H1 (cell line): ENCODE results near the gene CPLX1. TPM values are rescaled to one million over a fixed set of nuclear protein-coding genes. Genes with fewer than 3 reads are reported as not detected.

Source experiments
- CTCF ChIA-PET: fragments of 300-600 bp; sonication (Branson Sonifier 250); formaldehyde crosslinking; loops from one replicate; lab custom pipeline; 2021; ENCODE audit not compliant: partially characterized antibody; lab: Charles Lee
- POLR2A ChIA-PET: fragments of 300-600 bp; sonication (Branson Sonifier 250); formaldehyde crosslinking; loops from one replicate; lab custom pipeline; 2021; ENCODE audit warnings: inconsistent platforms; ENCODE audit not compliant: partially characterized antibody; lab: Charles Lee
- DNase-seq, 2 experiments: peaks; one replicate each; pipeline versions ENCODE4 v3.0.0 to v3.0.0-alpha.2; 2010 to 2022; ENCODE audit warnings: low spot score in 2 of 2, low read depth in 1 of 2, mixed read lengths in 1 of 2
- FAIRE-seq: peaks from 2 replicates; lab custom pipeline; 2011; peaks lifted over from hg19 to GRCh38; lab: Jason Lieb, UNC
- H2AFZ ChIP-seq: 2 replicates; pipeline ENCODE4 v1.8.1; 2012; ENCODE audit warnings: low read length, inconsistent platforms
- H2AK5ac ChIP-seq: 2 replicates; pipeline ENCODE4 v1.6.1; 2013; ENCODE audit warnings: low read depth, low read length
- H2BK120ac ChIP-seq: replicated peaks from 2 replicates; pipeline ENCODE3; 2013; ENCODE audit warnings: low read depth, low read length, inconsistent platforms
- H2BK12ac ChIP-seq: 2 replicates; pipeline ENCODE4 v1.6.1; 2013; ENCODE audit warnings: low read depth, low read length
- H2BK15ac ChIP-seq: 2 replicates; pipeline ENCODE4 v1.6.1; 2013; ENCODE audit warnings: low read length
- H2BK20ac ChIP-seq: 2 replicates; pipeline ENCODE4 v1.6.1; 2013; ENCODE audit warnings: low read length
- H2BK5ac ChIP-seq: 2 replicates; pipeline ENCODE4 v1.6.1; 2013; ENCODE audit warnings: low read depth, low read length
- H3K14ac ChIP-seq: 2 replicates; pipeline ENCODE4 v1.6.1; 2013; ENCODE audit warnings: inconsistent platforms; ENCODE audit not compliant: insufficient read length
- H3K18ac ChIP-seq: 2 replicates; pipeline ENCODE4 v1.6.1; 2013; ENCODE audit warnings: low read length; ENCODE audit errors: extremely low read depth
- H3K23ac ChIP-seq: 2 replicates; pipeline ENCODE4 v1.6.1; 2013; ENCODE audit warnings: inconsistent platforms; ENCODE audit not compliant: insufficient read length
- H3K23me2 ChIP-seq: 2 replicates; pipeline ENCODE4 v1.6.1; 2013; ENCODE audit warnings: low read depth, low read length
- H3K27ac ChIP-seq: 2 replicates; pipeline ENCODE4 v1.6.1; 2011; ENCODE audit warnings: low read depth, low read length, inconsistent platforms
- H3K27me3 ChIP-seq, 4 experiments: replicated peaks in 1 of 4; 1 replicate in 1 of 4; 2 replicates in 3 of 4; pipeline versions ENCODE4 v1.6.1 to v1.8.1; 2011 to 2013; ENCODE audit warnings: low read length in 3 of 4, mild to moderate bottlenecking in 3 of 4, inconsistent platforms in 2 of 4, mixed read lengths in 2 of 4, moderate library complexity in 1 of 4; ENCODE audit not compliant: control insufficient read depth in 3 of 4, insufficient read depth in 3 of 4; ENCODE audit errors: extremely low read depth in 1 of 4
- H3K36me3 ChIP-seq, 4 experiments: 2 replicates each; pipeline versions ENCODE4 v1.6.1 to v1.8.1; 2011 to 2013; ENCODE audit warnings: mild to moderate bottlenecking in 4 of 4, low read length in 3 of 4, moderate library complexity in 2 of 4, control low read depth in 1 of 4, inconsistent platforms in 1 of 4; ENCODE audit not compliant: insufficient read depth in 4 of 4, control insufficient read depth in 2 of 4
- H3K4ac ChIP-seq: replicated peaks from 2 replicates; pipeline ENCODE3; 2013; ENCODE audit warnings: low read length, low read depth, mixed read lengths, inconsistent platforms; ENCODE audit not compliant: insufficient read length
- H3K4me1 ChIP-seq, 4 experiments: replicated peaks in 1 of 4; 1 replicate in 1 of 4; 2 replicates in 3 of 4; pipeline versions ENCODE4 v1.6.1 to v1.8.1; 2011 to 2013; ENCODE audit warnings: low read length in 3 of 4, inconsistent platforms in 2 of 4, mixed read lengths in 1 of 4; ENCODE audit not compliant: insufficient read depth in 4 of 4, control insufficient read depth in 3 of 4
- H3K4me2 ChIP-seq, 2 experiments: 2 replicates each; pipeline versions ENCODE4 v1.6.1 to v1.8.1; 2011 to 2013; ENCODE audit warnings: low read depth in 2 of 2, low read length in 2 of 2, control low read depth in 1 of 2, inconsistent platforms in 1 of 2, mild to moderate bottlenecking in 1 of 2; ENCODE audit not compliant: insufficient read depth in 1 of 2
- H3K4me3 ChIP-seq, 4 experiments: fragments of 200-600, 300-600 bp in 1 of 4; sonication (generic), shearing (Covaris generic), sonication (Bioruptor Twin) in 1 of 4; 2 replicates each; pipeline versions ENCODE4 v1.5.1 to v1.8.1; 2011 to 2016; ENCODE audit warnings: low read length in 4 of 4, low read depth in 3 of 4, control low read depth in 2 of 4, inconsistent platforms in 2 of 4, mild to moderate bottlenecking in 2 of 4, mixed read lengths in 1 of 4, moderate library complexity in 1 of 4; ENCODE audit not compliant: insufficient read depth in 2 of 4; ENCODE audit errors: extremely low read depth in 1 of 4
- H3K56ac ChIP-seq: replicated peaks from 2 replicates; pipeline ENCODE3; 2013; ENCODE audit warnings: low read depth, mild to moderate bottlenecking, mixed read lengths, low read length, inconsistent platforms; ENCODE audit not compliant: insufficient read length
- H3K79me1 ChIP-seq: 2 replicates; pipeline ENCODE4 v1.6.1; 2013; ENCODE audit warnings: low read depth, low read length, control low read depth
- H3K79me2 ChIP-seq, 2 experiments: 2 replicates each; pipeline versions ENCODE4 v1.6.1 to v1.8.1; 2012 to 2013; ENCODE audit warnings: low read length in 2 of 2, mild to moderate bottlenecking in 2 of 2, inconsistent platforms in 1 of 2; ENCODE audit not compliant: insufficient read depth in 2 of 2, control insufficient read depth in 1 of 2
- H3K9ac ChIP-seq, 4 experiments: replicated peaks in 1 of 4; 1 replicate in 1 of 4; 2 replicates in 3 of 4; pipeline versions ENCODE4 v1.6.1 to v1.8.1; 2011 to 2013; ENCODE audit warnings: low read depth in 3 of 4, low read length in 3 of 4, control low read depth in 2 of 4, mild to moderate bottlenecking in 2 of 4, moderate library complexity in 2 of 4, inconsistent platforms in 1 of 4; ENCODE audit errors: extremely low read depth in 1 of 4
- H3K9me3 ChIP-seq, 2 experiments: 2 replicates each; pipeline versions ENCODE4 v1.6.1 to v1.8.1; 2012 to 2013; ENCODE audit warnings: mild to moderate bottlenecking in 2 of 2, moderate library complexity in 2 of 2, control low read depth in 1 of 2, inconsistent platforms in 1 of 2, low read depth in 1 of 2, low read length in 1 of 2, mixed read lengths in 1 of 2; ENCODE audit not compliant: insufficient read depth in 2 of 2
- H4K20me1 ChIP-seq, 2 experiments: replicated peaks in 1 of 2; 2 replicates each; pipeline versions ENCODE3 to v1.8.1; 2011 to 2013; ENCODE audit warnings: inconsistent platforms in 2 of 2, low read length in 2 of 2, mild to moderate bottlenecking in 1 of 2; ENCODE audit not compliant: insufficient read depth in 2 of 2, control insufficient read depth in 1 of 2
- H4K5ac ChIP-seq: 2 replicates; pipeline ENCODE4 v1.6.1; 2013; ENCODE audit warnings: low read length, low read depth, mixed read lengths, inconsistent platforms; ENCODE audit not compliant: insufficient read length
- H4K8ac ChIP-seq: 2 replicates; pipeline ENCODE4 v1.8.0; 2013; ENCODE audit warnings: mild to moderate bottlenecking, moderate library complexity, low read length, inconsistent platforms; ENCODE audit not compliant: insufficient read depth; ENCODE audit errors: extremely low read depth
- H4K91ac ChIP-seq: replicated peaks from 2 replicates; pipeline ENCODE3; 2013; ENCODE audit warnings: low read length, mixed read lengths, inconsistent platforms; ENCODE audit not compliant: insufficient read length
- BCL11A ChIP-seq, 2 experiments: IDR thresholded peaks; one replicate each; pipeline ENCODE4 v1.6.1; 2011; ENCODE audit warnings: low read depth in 2 of 2, low read length in 2 of 2, mild to moderate bottlenecking in 2 of 2
- CEBPB ChIP-seq: IDR thresholded peaks from 2 replicates; pipeline ENCODE4 v1.6.1; 2012; ENCODE audit warnings: low read depth, low read length
- CTBP2 ChIP-seq: IDR thresholded peaks from 2 replicates; pipeline ENCODE4 v1.7.0; 2011; ENCODE audit warnings: borderline replicate concordance, mild to moderate bottlenecking, moderate library complexity, mixed read lengths, low read length; ENCODE audit not compliant: insufficient read depth, insufficient read length
- EZH2 ChIP-seq: fragments of 200-600 bp; sonication (generic); IDR thresholded peaks from 2 replicates; pipeline ENCODE4 v1.7.1; 2012; ENCODE audit warnings: low read depth, mild to moderate bottlenecking, moderate library complexity, low read length, inconsistent platforms; ENCODE audit not compliant: severe bottlenecking
- HDAC2 ChIP-seq, 2 experiments: fragments of 300-600 bp in 1 of 2; sonication (generic) in 1 of 2; IDR thresholded peaks; 2 replicates each; pipeline ENCODE4 v1.6.1; 2011 to 2012; ENCODE audit warnings: low read depth in 2 of 2, low read length in 2 of 2, mild to moderate bottlenecking in 2 of 2, moderate library complexity in 2 of 2, borderline replicate concordance in 1 of 2, inconsistent platforms in 1 of 2
- PHF8 ChIP-seq: fragments of 200-600 bp; sonication (generic); conservative IDR thresholded peaks from 2 replicates; pipeline ENCODE4 v1.7.1; 2012; ENCODE audit warnings: low read depth, mild to moderate bottlenecking, inconsistent platforms, low read length, moderate library complexity
- RBBP5 ChIP-seq: IDR thresholded peaks from 2 replicates; pipeline ENCODE4 v1.7.1; 2012; ENCODE audit warnings: low read depth, mild to moderate bottlenecking, inconsistent platforms, low read length, moderate library complexity, borderline replicate concordance
- RNF2 ChIP-seq: fragments of 200-900, 300-1000 bp; sonication (generic); IDR thresholded peaks from 2 replicates; pipeline ENCODE4 v1.7.1; 2016; ENCODE audit warnings: borderline replicate concordance, low read depth, mild to moderate bottlenecking, antibody characterized with exemption, low read length; ENCODE audit not compliant: poor library complexity, severe bottlenecking; ENCODE audit errors: missing control alignments
- SIN3A ChIP-seq, 2 experiments: IDR thresholded peaks in 1 of 2; conservative IDR thresholded peaks in 1 of 2; 2 replicates each; pipeline ENCODE4 v1.6.1; 2011 to 2012; ENCODE audit warnings: low read length in 2 of 2, improper control_type of control experiment in 1 of 2, low read depth in 1 of 2, mild to moderate bottlenecking in 1 of 2
- SUZ12 ChIP-seq: fragments of 200-600 bp; sonication (generic); IDR thresholded peaks from 2 replicates; pipeline ENCODE4 v1.6.1; 2012; ENCODE audit warnings: mild to moderate bottlenecking, inconsistent platforms, low read length, moderate library complexity, mixed read lengths
- WGBS, 2 experiments: shearing (Covaris generic) in 1 of 2; methylation state at CpG; one replicate each; pipeline versions ENCODE4 v1.1.6 to v1.1.7; 2013 to 2015; ENCODE audit warnings: low lambda C conversion rate in 2 of 2, mixed read lengths in 2 of 2, inconsistent platforms in 1 of 2, low coverage in 1 of 2, missing lambda C conversion rate in 1 of 2; ENCODE audit not compliant: insufficient replicate concordance in 2 of 2, insufficient coverage in 1 of 2, insufficient read length in 1 of 2; ENCODE audit errors: extremely low coverage in 1 of 2, missing lambda C conversion rate in 1 of 2; 5-methylcytosine and 5-hydroxymethylcytosine counted together
- polyA plus RNA-seq, 7 experiments: library from polyadenylated mRNA; depleted of rRNA in 3 of 7; stranded (reverse) in 5 of 7; unstranded in 2 of 7; fragments of >200 nt in 5 of 7; fragments of 200-250 nt in 2 of 7; gene quantifications; 1 replicate in 5 of 7; 2 replicates in 1 of 7; 4 replicates in 1 of 7; pipeline versions ENCODE4 v1.2.1 to v1.2.3, GENCODE V29; 2011 to 2013; ENCODE audit warnings: missing spikeins in 2 of 7, mixed read lengths in 2 of 7
- total RNA-seq: library from RNA; stranded (reverse); fragmentation: NEBNext Ultra II Directional; extraction: Animal tissue kit (Norgen Biotek cat#: 25700); gene quantifications from 2 replicates; pipeline ENCODE4 v1.2.1, GENCODE V29; 2021

CPLX1 gene
- total and polyA plus RNA-seq, 2 of the 8 experiments (the other 6 are each of a cell fraction or from before 2014, with no cell fraction given): 0.32 to 0.56 TPM

DNA sequence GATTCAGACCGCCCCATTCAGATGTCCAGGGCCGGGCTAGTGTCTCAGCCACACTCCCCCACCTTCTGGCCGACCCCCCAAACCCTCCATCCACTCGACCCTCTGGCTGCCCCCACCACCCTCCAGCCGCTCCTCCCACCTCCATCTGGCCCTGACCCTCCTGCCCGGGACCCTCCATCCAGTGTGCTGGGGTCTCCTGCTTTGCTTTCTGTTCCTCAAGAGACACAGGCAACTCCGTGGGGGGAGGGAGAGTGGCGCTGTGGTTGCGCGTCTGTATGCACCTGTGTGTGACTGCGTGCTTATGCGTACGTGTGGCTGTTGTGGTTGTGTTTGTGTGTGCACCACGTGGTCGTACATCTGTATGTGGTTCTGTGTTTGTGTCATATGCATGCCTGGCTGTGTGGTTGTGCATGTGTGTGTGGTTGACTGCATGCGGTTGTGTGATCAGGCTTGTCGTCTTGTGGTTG, 33.3 kb downstream of the CPLX1 start:
- peak overlapping the region; percentile 99; the same call in 1 of the 2 replicates for H2BK12ac ChIP-seq
- POLR2A ChIA-PET: interaction anchor here (1.2 to 2.5 kb wide), 2 partner anchors 12 to 19 kb away, joined by 4 to 14 read pairs; no protein-coding TSS in a partner anchor
- H3K27ac ChIP-seq: no peak overlapping the region
- peak overlapping the region; percentile 100 for H2BK15ac ChIP-seq
- no peak overlapping the region for H3K9ac ChIP-seq
- H3K4ac ChIP-seq: no peak overlapping the region
- H2BK5ac ChIP-seq: peak overlapping the region; percentile 82; the same call in 1 of the 2 replicates
- peak overlapping the region in 1 of 4 experiments; percentile 51; a peak in 2 of 8 replicates for H3K4me3 ChIP-seq
- H3K79me2 ChIP-seq: no peaks in the 10 kb centered on the region
- peak overlapping the region; percentile 8; the same call in 1 of the 2 replicates for H2BK20ac ChIP-seq
- WGBS, 2 experiments: 89% methylated on average over 12 of the region's 17 CpGs; no CpG with 5 or more reads in 1 of the 2 experiments
- H2AK5ac ChIP-seq: peak overlapping the region; percentile 99
- H3K79me1 ChIP-seq: no peaks in the 10 kb centered on the region
- DNase-seq (no peak), FAIRE-seq (no peak)
- H3K18ac ChIP-seq: peak overlapping the region; percentile 19; the same call in 1 of the 2 replicates
- peaks cover 5 to 38% (median 21%) of the 10 kb centered on the region in 4 experiments for H3K4me1 ChIP-seq
- H2BK120ac ChIP-seq: no peak overlapping the region
- peaks cover 5% of the 10 kb centered on the region; the same call in 1 of the 2 replicates for H3K23me2 ChIP-seq
- H4K20me1 ChIP-seq: peaks cover 4 to 8% of the 10 kb centered on the region in 2 experiments
- no peak overlapping the region for H2AFZ ChIP-seq
- no peaks in the 10 kb centered on the region for H3K36me3 ChIP-seq
- peak overlapping the region in 1 of 2 experiments; percentile 65; a peak in 3 of 4 replicates for H3K4me2 ChIP-seq
- H4K91ac ChIP-seq: peak overlapping the region; percentile 79
- no peak overlapping the region for H3K56ac ChIP-seq
- CTCF ChIA-PET: interaction anchor here (0.6 to 3.7 kb wide), 4 partner anchors 11 to 501 kb away, joined by 3 to 17 read pairs (median 8); no protein-coding TSS in a partner anchor
- no peaks in the 10 kb centered on the region for H3K9me3 ChIP-seq
- H3K27me3 ChIP-seq: peaks cover 19 to 72% (median 56%) of the 10 kb centered on the region in 4 experiments
- no peak overlapping the region for H3K14ac ChIP-seq
- no peak overlapping the region for H3K23ac ChIP-seq
- H4K5ac ChIP-seq: no peak overlapping the region
- H4K8ac ChIP-seq: no peak overlapping the region; the same call in 1 of the 2 replicates
- no peak for TF ChIP-seq PHF8
- TF ChIP-seq SUZ12: no peak
- no peak for TF ChIP-seq RBBP5
- TF ChIP-seq CEBPB: no peak
- no peak for TF ChIP-seq HDAC2 (IDR thresholded peaks at IDR 0.05; ENCODE audit: borderline replicate concordance in 1 of 2, low read depth in 2 of 2, low read length in 2 of 2)
- TF ChIP-seq BCL11A (IDR thresholded peaks at IDR 0.05; ENCODE audit: low read depth in 2 of 2, low read length in 2 of 2): no peak
- no peak for TF ChIP-seq SIN3A (conservative IDR thresholded peaks at IDR 0.05 in 1 of 2, IDR thresholded peaks at IDR 0.05 in 1 of 2; ENCODE audit: low read depth in 1 of 2, low read length in 2 of 2)
- TF ChIP-seq CTBP2: no peak
- TF ChIP-seq EZH2: no peak
- no peak for TF ChIP-seq RNF2
